BE2C (cell line): ENCODE data around the gene CBR1.

ENCODE experiments used
- DNase-seq: peaks from one replicate; pipeline ENCODE4 v3.0.0-alpha.2; 2020
- H3K27me3 ChIP-seq: fragments of 250-450 bp; sonication (Bioruptor Pico); 2 replicates; pipeline ENCODE4 v1.5.1; 2020; ENCODE audit warnings: mild to moderate bottlenecking
- H3K36me3 ChIP-seq: fragments of 250-450 bp; sonication (Bioruptor Pico); 2 replicates; pipeline ENCODE4 v1.5.1; 2020; ENCODE audit warnings: mild to moderate bottlenecking
- H3K4me1 ChIP-seq: fragments of 250-450 bp; sonication (Bioruptor Pico); 2 replicates; pipeline ENCODE4 v1.5.1; 2020
- H3K4me3 ChIP-seq: 2 replicates; pipeline ENCODE4 v1.5.1; 2011; ENCODE audit warnings: low read depth, low read length
- H3K9me3 ChIP-seq: fragments of 250-450 bp; sonication (Bioruptor Pico); 2 replicates; pipeline ENCODE4 v1.5.1; 2020
- CTCF ChIP-seq: IDR thresholded peaks from 2 replicates; pipeline ENCODE4 v1.5.1; 2012; ENCODE audit warnings: mild to moderate bottlenecking, low read depth, low read length

Gene CBR1

GRCh38 chr21:36075171-36075570, 5.3 kb downstream of the CBR1 start:
- Histone ChIP-seq H3K4me3 (no peak overlapping the region), H3K36me3 (peaks cover 17% of the 10 kb centered on the region), H3K4me1 (no peaks in the 10 kb centered on the region; the same call in 1 of the 2 replicates), H3K27me3 (no peaks in the 10 kb centered on the region), H3K9me3 (no peaks in the 10 kb centered on the region)
- no peak for TF ChIP-seq CTCF
- DNase-seq: no peak

- no peak overlapping the region for H3K4me3 ChIP-seq
- no peak for DNase-seq
- no peaks in the 10 kb centered on the region; the same call in 1 of the 2 replicates for H3K4me1 ChIP-seq
- TF ChIP-seq CTCF: no peak
- H3K9me3 ChIP-seq: no peaks in the 10 kb centered on the region
- H3K36me3 ChIP-seq: peaks cover 16% of the 10 kb centered on the region
- H3K27me3 ChIP-seq: no peaks in the 10 kb centered on the region
These were observed 6.1 kb downstream of the CBR1 start for GRCh38 chr21:36075953-36076352.

DNA sequence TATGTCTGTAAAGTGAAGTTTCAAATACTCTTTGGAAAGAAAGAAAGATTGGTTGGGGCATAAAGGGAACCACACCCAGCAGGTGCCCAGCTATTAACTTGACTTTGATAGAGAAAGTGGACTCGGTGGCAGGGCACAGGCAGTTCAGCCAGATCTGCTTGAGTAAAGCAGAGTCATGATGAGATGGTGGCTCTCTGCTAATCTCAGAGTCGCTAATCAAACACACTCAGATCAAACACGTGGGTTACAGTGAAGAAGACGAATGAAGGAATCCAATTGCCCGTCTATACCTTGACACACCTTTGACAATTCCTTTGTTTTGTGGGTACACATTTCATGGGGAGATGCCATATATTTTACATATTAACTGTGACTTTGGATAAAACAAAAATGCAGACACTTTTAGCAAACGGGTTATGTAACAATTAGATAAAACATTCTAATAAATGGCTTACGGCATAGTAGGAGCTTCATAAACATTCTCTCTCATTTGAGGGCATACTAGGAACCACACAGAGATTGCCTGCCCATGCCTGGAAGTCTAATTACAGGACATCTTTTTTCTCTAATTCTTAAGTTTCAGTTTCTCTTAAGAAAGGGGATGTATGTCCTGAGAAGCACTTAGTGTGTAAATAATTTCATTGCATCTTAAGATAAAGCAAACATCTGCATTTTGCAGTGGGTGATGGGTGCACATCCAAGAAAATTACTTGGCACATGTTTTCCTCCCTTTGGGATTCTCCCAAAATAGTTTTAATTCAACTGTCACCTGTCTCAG, 7.2 kb downstream of the CBR1 start:
- no peak for DNase-seq
- Histone ChIP-seq H3K36me3 (peaks cover 5% of the 10 kb centered on the region), H3K9me3 (no peaks in the 10 kb centered on the region), H3K4me1 (no peaks in the 10 kb centered on the region), H3K27me3 (no peaks in the 10 kb centered on the region), H3K4me3 (no peak overlapping the region)
- TF ChIP-seq CTCF: no peak

DNA sequence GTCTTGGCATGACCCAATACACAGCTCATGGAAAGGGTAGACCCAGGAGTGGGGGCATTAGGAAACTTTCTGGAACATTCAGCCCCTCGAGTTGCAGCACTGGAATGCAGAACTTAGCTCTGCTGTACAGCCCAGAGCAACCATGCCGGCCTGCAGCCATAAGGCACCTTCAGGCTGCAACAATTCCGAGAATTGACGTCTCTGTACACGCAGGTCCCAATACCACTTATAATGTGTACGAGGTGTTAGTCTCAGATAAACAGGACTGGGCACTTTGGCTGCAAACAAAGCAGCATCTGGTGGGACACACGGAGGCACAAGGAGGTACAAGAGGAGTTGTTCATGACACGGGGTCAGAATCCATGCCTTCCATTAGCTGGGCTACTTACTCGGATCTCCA, 7.9 kb downstream of the CBR1 start:
- Histone ChIP-seq H3K4me1 (no peaks in the 10 kb centered on the region), H3K27me3 (no peaks in the 10 kb centered on the region), H3K36me3 (no peaks in the 10 kb centered on the region; the same call in 1 of the 2 replicates), H3K9me3 (no peaks in the 10 kb centered on the region), H3K4me3 (no peak overlapping the region)
- TF ChIP-seq CTCF: no peak
- no peak for DNase-seq

DNA sequence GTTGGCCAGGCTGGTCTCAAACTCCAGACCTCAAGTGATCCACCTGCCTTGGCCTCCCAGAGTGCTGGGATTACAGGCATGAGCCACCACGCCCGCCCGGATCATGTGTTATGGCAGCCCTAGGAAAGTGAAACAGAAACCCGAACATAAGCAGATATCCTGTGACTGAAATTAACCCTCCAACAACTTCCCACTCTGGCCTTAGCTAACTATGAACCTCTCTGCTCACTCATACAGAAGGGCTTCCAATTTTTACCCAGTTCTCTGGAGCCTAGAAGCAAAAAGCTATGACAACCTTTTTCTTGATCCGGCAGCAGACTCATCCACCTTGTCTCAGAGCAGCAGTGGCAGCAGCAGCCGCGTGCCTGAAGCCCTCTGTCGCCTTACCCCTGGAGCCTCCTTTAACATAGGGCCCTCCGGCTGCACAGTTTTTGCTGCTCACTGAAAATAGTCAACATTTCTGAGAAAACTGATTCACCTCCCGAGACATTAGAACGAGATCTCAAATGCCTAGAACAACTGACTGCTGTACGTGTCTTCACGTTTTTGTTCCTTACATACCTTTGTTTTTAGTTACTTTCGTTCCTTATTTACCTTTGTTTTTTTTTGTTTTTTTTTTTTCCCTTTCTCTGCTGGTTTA, 9.3 kb downstream of the CBR1 start:
- Histone ChIP-seq H3K4me3 (no peak overlapping the region), H3K4me1 (no peaks in the 10 kb centered on the region)
- DNase-seq: no peak

More for the DNA sequence above, 9.3 kb downstream of the CBR1 start:
- no peaks in the 10 kb centered on the region for H3K9me3 ChIP-seq
- H3K36me3 ChIP-seq: no peaks in the 10 kb centered on the region
- no peaks in the 10 kb centered on the region for H3K27me3 ChIP-seq
- TF ChIP-seq CTCF: no peak
